Psoas muscle (tissue), 8 donors: ENCODE measurements around the gene RSRC2. TPM values are rescaled to one million over a fixed set of nuclear protein-coding genes. Genes with fewer than 3 reads are reported as not detected.

ENCODE experiments used
- ATAC-seq, 4 donors: fragments of 200-7000 bp; cut with Tn5 transposase; one replicate each; pipeline ENCODE4 v1.9.1; 2020; ENCODE audit warnings: moderate library complexity in 3 of 4, mild to moderate bottlenecking in 2 of 4
- DNase-seq, 2 donors: peaks; one replicate each; pipeline ENCODE4 v3.0.0-alpha.2; 2020
- H3K27ac ChIP-seq: fragments of 200-600 bp; one replicate; pipeline ENCODE4 v1.8.0; 2022
- H3K27me3 ChIP-seq, 3 donors: fragments of 200-600 bp in 1 of 3; one replicate each; pipeline versions ENCODE4 v1.6.1 to v1.8.0; 2013 to 2022; ENCODE audit warnings: low read length in 2 of 3, mild to moderate bottlenecking in 2 of 3, moderate library complexity in 1 of 3; ENCODE audit not compliant: insufficient read depth in 3 of 3
- H3K36me3 ChIP-seq, 2 donors: fragments of 200-600 bp in 1 of 2; one replicate each; pipeline versions ENCODE4 v1.6.1 to v1.8.0; 2013 to 2022; ENCODE audit warnings: low read depth in 1 of 2, mild to moderate bottlenecking in 1 of 2, moderate library complexity in 1 of 2; ENCODE audit not compliant: insufficient read depth in 1 of 2
- H3K4me1 ChIP-seq: fragments of 200-600 bp; one replicate; pipeline ENCODE4 v1.8.0; 2022
- H3K4me3 ChIP-seq: fragments of 200-600 bp; one replicate; pipeline ENCODE4 v1.8.0; 2022; ENCODE audit warnings: mild to moderate bottlenecking
- H3K9me3 ChIP-seq: fragments of 200-600 bp; one replicate; pipeline ENCODE4 v1.8.0; 2022
- CTCF ChIP-seq: fragments of 200-600 bp; IDR thresholded peaks from one replicate; pipeline ENCODE4 v1.8.0; 2022; ENCODE audit warnings: antibody characterized with exemption
- WGBS, 3 donors: extraction: QIAGEN DNeasy Blood & Tissue Kit; methylation state at CpG; one replicate each; pipeline versions ENCODE4 v1.1.6 to v1.1.7; 2013; 5-methylcytosine and 5-hydroxymethylcytosine counted together
- intact Hi-C, 2 donors: fragments of 100-400 bp; cut with DNase I; formaldehyde crosslinking; loops; one replicate each; pipeline versions ENCODE4 v1.11.0 to v1.14.2; 2022
- polyA plus RNA-seq, 3 donors: library from polyadenylated mRNA; stranded (reverse); fragments of 200-250 nt; gene quantifications; one replicate each; pipeline ENCODE4 v1.2.3, GENCODE V29; 2013
- total RNA-seq, 4 donors: library from RNA; stranded (reverse); fragmentation: NEBNext Ultra II Directional in 2 of 4; extraction: Animal tissue kit (Norgen Biotek cat#: 25700) in 2 of 4; gene quantifications; one replicate each; pipeline versions ENCODE4 v1.2.1 to v1.2.4, GENCODE V29; 2021 to 2023
- donor health status: healthy with polysubstance abuse.
- donor health status: DM: no; HTN: no; CAD: no; lungs with moderate emphysema.
- donor health status: Bipolar disorder and iron deficiency.
- donor health status: healthy.
- donor health status: DM: yes; HTN: yes; CAD: no.
- donor health status: DM: no; HTN: no; CAD: no.
- donor health status: DM: no; HTN: no; CAD: no.
- donor health status: DM: yes; HTN: yes; CAD: no.

RSRC2 gene
- total and polyA plus RNA-seq, 7 donors: 44.0 to 83.4 (median 54.2) TPM

- no peak for TF ChIP-seq CTCF
- H3K36me3 ChIP-seq: peaks cover 0 to 15% of the 10 kb centered on the region in 2 donors
- no peak overlapping the region for H3K4me3 ChIP-seq
- no peak for ATAC-seq
- intact Hi-C loops: no loop called here
- no peaks in the 10 kb centered on the region for H3K4me1 ChIP-seq
- 96 to 97% (median 97%) methylated on average over 4 of the region's 4 CpGs for WGBS, 3 donors
- H3K27me3 ChIP-seq: no peaks in the 10 kb centered on the region
- no peak for DNase-seq
- no peaks in the 10 kb centered on the region for H3K9me3 ChIP-seq
- H3K27ac ChIP-seq: no peak overlapping the region
Measured at GRCh38 chr12:122563361-122563760, 36.6 kb upstream of the RSRC2 start.

- Histone ChIP-seq H3K36me3 (peaks cover 0 to 25% of the 10 kb centered on the region in 2 donors), H3K9me3 (no peaks in the 10 kb centered on the region), H3K27ac (no peak overlapping the region), H3K4me1 (no peaks in the 10 kb centered on the region), H3K27me3 (no peaks in the 10 kb centered on the region), H3K4me3 (no peak overlapping the region)
- intact Hi-C loops: no loop called here
- WGBS, 3 donors: 95 to 98% (median 96%) methylated on average over 3 of the region's 3 CpGs
- no peak for TF ChIP-seq CTCF
- DNase-seq: no peak
- no peak for ATAC-seq
Measured at GRCh38 chr12:122560138-122560537, 33.4 kb upstream of the RSRC2 start.

- no peaks in the 10 kb centered on the region for H3K9me3 ChIP-seq
- no peaks in the 10 kb centered on the region for H3K4me1 ChIP-seq
- no peak for DNase-seq
- intact Hi-C loops: no loop called here
- no peak for ATAC-seq
- no peak overlapping the region for H3K4me3 ChIP-seq
- H3K27me3 ChIP-seq: no peaks in the 10 kb centered on the region
- no peak overlapping the region for H3K27ac ChIP-seq
- no peak for TF ChIP-seq CTCF
- peaks cover 0 to 23% of the 10 kb centered on the region in 2 donors for H3K36me3 ChIP-seq
- WGBS, 3 donors: 97 to 98% (median 98%) methylated on average over 16 of the region's 16 CpGs
Measured at GRCh38 chr12:122558745-122559641, 32.3 kb upstream of the RSRC2 start.

GRCh38 chr12:122547330-122547729 is 20.6 kb upstream of the RSRC2 start:
- Histone ChIP-seq H3K4me1 (no peaks in the 10 kb centered on the region), H3K36me3 (peaks cover 0 to 33% of the 10 kb centered on the region in 2 donors), H3K27ac (no peak overlapping the region), H3K4me3 (no peak overlapping the region), H3K9me3 (no peaks in the 10 kb centered on the region), H3K27me3 (no peaks in the 10 kb centered on the region)
- 87 to 89% (median 89%) methylated on average over 5 of the region's 5 CpGs for WGBS, 3 donors
- intact Hi-C loops: no loop called here
- DNase-seq (no peak), ATAC-seq (no peak)
- TF ChIP-seq CTCF: no peak
